ENCODE results near the gene DENND1B. TPM values are rescaled to one million over a fixed set of nuclear protein-coding genes. Genes with fewer than 3 reads are reported as not detected.

DENND1B gene
- total RNA-seq, 1 donor from 2014 or later: 7.5 TPM

DNA sequence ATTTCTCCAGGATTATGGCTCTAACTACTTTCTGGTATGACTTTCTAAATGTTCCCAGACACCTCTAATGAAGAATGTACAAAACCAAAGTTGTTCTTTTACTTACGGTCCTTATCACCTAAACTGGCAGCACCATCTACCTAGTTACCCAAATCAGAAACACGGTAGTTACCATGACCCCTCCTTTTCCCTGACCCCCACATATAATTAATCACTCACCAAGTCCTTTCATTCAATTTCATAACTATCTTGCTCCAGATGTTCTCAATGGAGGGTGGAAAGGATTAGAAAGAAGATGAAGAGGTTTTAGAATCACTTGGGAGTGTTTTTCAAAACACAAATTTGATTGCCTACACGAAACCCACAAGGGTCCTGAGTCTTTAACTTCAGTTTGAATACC is 98.0 kb downstream of the DENND1B start:
- TF ChIP-seq, protein P1, sequence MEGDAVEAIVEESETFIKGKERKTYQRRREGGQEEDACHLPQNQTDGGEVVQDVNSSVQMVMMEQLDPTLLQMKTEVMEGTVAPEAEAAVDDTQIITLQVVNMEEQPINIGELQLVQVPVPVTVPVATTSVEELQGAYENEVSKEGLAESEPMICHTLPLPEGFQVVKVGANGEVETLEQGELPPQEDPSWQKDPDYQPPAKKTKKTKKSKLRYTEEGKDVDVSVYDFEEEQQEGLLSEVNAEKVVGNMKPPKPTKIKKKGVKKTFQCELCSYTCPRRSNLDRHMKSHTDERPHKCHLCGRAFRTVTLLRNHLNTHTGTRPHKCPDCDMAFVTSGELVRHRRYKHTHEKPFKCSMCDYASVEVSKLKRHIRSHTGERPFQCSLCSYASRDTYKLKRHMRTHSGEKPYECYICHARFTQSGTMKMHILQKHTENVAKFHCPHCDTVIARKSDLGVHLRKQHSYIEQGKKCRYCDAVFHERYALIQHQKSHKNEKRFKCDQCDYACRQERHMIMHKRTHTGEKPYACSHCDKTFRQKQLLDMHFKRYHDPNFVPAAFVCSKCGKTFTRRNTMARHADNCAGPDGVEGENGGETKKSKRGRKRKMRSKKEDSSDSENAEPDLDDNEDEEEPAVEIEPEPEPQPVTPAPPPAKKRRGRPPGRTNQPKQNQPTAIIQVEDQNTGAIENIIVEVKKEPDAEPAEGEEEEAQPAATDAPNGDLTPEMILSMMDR (IDR thresholded peaks at IDR 0.05; ENCODE audit: insufficient read depth, low read length, poor library complexity, severe bottlenecking): no peak
- DNase-seq (ENCODE audit: low read depth): no peak
- no peak overlapping the region for H3K4me3 ChIP-seq (ENCODE audit: low read depth, low read length)
- H3K27me3 ChIP-seq (ENCODE audit: control insufficient read depth, insufficient read depth, low read length): no peaks in the 10 kb centered on the region
- no peaks in the 10 kb centered on the region for H3K36me3 ChIP-seq (ENCODE audit: control insufficient read depth, insufficient read depth, low read length)

DNA sequence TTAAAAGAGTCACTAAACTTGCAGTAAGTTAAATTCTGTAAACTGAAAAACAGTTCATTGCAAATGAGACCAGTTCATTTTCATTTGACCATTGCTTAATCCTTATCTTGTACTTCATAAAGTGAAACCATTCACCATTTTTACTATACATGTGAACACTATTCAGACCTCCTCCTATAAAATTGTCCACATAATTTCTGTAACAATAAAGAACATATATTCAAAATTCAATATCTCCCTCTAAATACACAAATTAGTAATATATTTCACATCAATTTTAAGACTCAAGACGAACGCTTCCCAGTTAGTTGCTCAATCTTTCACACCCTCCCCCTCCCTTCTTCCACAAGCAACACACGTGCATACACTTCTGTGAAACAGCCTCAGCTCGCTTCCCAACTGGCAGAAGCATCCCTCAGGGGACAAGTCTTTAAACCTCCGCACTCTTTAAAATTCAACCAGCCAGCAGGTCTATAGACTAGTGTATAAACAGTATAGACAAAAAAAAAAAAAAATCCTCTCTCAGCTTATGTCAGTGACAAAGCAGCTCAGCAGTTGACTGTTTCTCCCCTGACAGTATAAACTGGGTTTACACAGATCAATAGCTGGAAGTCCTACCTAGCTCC is 99.6 kb downstream of the DENND1B start:
- no peaks in the 10 kb centered on the region for H3K27me3 ChIP-seq (ENCODE audit: control insufficient read depth, insufficient read depth, low read length)
- TF ChIP-seq, protein P1 (IDR thresholded peaks at IDR 0.05; ENCODE audit: insufficient read depth, low read length, poor library complexity, severe bottlenecking): no peak
- no peak overlapping the region for H3K4me3 ChIP-seq (ENCODE audit: low read depth, low read length)
- no peak for DNase-seq (ENCODE audit: low read depth)
- H3K36me3 ChIP-seq (ENCODE audit: control insufficient read depth, insufficient read depth, low read length): no peaks in the 10 kb centered on the region

DNA sequence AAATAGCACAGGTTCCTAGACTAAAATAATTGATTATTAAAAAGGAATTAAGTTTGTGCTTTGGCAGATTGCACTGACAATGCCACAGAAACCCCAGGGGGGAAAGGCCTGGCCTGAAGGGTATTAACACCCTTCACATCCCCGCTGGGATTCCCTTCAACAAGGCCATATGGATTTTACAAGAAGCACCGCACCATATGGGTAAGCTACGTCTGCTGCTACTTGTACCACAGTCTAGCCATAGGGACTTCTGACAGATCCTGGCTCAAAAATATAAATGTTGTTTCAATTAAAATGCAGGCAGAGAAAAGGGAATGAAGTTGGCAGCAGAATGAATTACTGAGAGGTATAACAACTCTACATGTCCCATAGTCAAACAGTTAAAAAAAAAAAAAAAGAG is 101.0 kb downstream of the DENND1B start:
- TF ChIP-seq, protein P1 (IDR thresholded peaks at IDR 0.05; ENCODE audit: insufficient read depth, low read length, poor library complexity, severe bottlenecking): no peak

DNA sequence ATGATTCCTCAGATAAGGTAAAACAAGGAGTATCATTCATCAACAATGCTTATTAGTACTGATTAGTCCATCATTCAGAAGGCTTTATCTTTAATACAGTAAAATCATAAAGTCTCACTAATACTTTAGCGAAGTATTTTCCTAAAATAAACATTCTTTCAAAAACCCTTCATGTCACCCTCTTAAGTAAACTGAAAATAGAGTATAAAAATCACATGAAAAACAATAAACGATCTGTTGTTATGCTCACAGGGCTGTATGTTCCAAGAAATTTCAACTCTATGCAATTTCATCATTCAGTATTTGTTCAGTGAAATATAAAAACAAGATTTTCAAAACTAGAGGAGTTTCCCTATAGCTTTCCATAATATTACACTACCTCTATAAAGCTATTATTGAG is 102.0 kb downstream of the DENND1B start:
- H3K36me3 ChIP-seq (ENCODE audit: control insufficient read depth, insufficient read depth, low read length): no peaks in the 10 kb centered on the region
- no peak overlapping the region for H3K4me3 ChIP-seq (ENCODE audit: low read depth, low read length)
- H3K27me3 ChIP-seq (ENCODE audit: control insufficient read depth, insufficient read depth, low read length): no peaks in the 10 kb centered on the region
- no peak for DNase-seq (ENCODE audit: low read depth)
- TF ChIP-seq, protein P1 (IDR thresholded peaks at IDR 0.05; ENCODE audit: insufficient read depth, low read length, poor library complexity, severe bottlenecking): no peak

More for the DNA sequence above, 101.0 kb downstream of the DENND1B start:
- Histone ChIP-seq H3K4me3 (ENCODE audit: low read depth, low read length) (no peak overlapping the region), H3K36me3 (ENCODE audit: control insufficient read depth, insufficient read depth, low read length) (no peaks in the 10 kb centered on the region), H3K27me3 (ENCODE audit: control insufficient read depth, insufficient read depth, low read length) (no peaks in the 10 kb centered on the region)
- DNase-seq (ENCODE audit: low read depth): no peak

DNA sequence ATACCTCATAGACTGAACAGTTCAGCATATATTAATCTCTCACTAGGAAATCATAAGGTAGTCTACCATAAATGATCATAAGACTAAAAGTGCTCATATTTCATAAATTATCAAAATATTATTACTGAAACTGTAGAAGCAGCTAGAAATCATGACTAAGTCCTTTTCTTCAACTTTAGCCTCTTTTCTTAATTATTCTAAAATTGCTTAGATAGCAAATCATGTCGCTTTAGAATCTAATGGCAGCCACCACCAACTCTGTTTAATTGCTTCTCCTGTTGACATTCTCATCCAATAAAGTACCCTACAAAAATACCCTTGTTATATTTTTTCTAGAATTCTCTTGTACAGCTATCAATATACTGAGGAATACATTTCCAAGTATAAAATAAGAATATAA is 102.9 kb downstream of the DENND1B start:
- Histone ChIP-seq H3K36me3 (ENCODE audit: control insufficient read depth, insufficient read depth, low read length) (no peaks in the 10 kb centered on the region), H3K27me3 (ENCODE audit: control insufficient read depth, insufficient read depth, low read length) (no peaks in the 10 kb centered on the region), H3K4me3 (ENCODE audit: low read depth, low read length) (no peak overlapping the region)
- DNase-seq (ENCODE audit: low read depth): no peak
- TF ChIP-seq, protein P1 (IDR thresholded peaks at IDR 0.05; ENCODE audit: insufficient read depth, low read length, poor library complexity, severe bottlenecking): no peak

DNA sequence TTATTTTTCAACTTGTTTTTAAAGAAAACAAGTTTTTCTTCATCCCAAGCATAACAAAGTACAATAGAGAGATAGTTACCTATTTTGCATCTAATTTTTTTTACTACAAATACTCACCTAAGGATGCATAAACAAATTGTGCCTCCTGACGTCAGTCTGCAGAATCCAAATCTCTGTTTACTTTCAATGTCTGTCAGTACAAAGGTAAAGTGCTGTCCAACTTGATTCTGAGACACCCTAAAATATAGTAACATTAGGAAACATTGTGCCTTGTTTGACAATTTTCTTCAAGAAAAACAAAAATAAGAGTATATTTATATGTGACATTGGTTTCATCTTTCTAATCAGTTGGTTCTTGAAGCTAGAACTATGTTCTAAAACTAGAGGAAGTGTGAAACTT is 103.4 kb downstream of the DENND1B start:
- DNase-seq (ENCODE audit: low read depth): no peak
- TF ChIP-seq, protein P1 (IDR thresholded peaks at IDR 0.05; ENCODE audit: insufficient read depth, low read length, poor library complexity, severe bottlenecking): no peak
- no peaks in the 10 kb centered on the region for H3K36me3 ChIP-seq (ENCODE audit: control insufficient read depth, insufficient read depth, low read length)
- no peaks in the 10 kb centered on the region for H3K27me3 ChIP-seq (ENCODE audit: control insufficient read depth, insufficient read depth, low read length)
- H3K4me3 ChIP-seq (ENCODE audit: low read depth, low read length): no peak overlapping the region
